ENCODE data around the gene MLXIP.
"Not testable (repeated sequence)": the region's sequence is repeated elsewhere in the genome, so short reads cannot be mapped to it uniquely, and the experiment has no call there.

Gene MLXIP

GRCh38 chr12:122046145-122046544 lies 32.4 kb upstream of the MLXIP start:
- FAIRE-seq (no peak), DNase-seq (ENCODE audit: insufficient read length, low spot score) (no peak)
- no peak for TF ChIP-seq CTCF (IDR thresholded peaks at IDR 0.05; ENCODE audit: insufficient read depth, missing control alignments)

GRCh38 chr12:122048151-122048550 lies 30.4 kb upstream of the MLXIP start:
- TF ChIP-seq CTCF (IDR thresholded peaks at IDR 0.05; ENCODE audit: insufficient read depth, missing control alignments): no peak
- no peak for DNase-seq (ENCODE audit: insufficient read length, low spot score)
- no peak for FAIRE-seq

- FAIRE-seq: no peak
- TF ChIP-seq CTCF (IDR thresholded peaks at IDR 0.05; ENCODE audit: insufficient read depth, missing control alignments): no peak
- no peak for DNase-seq (ENCODE audit: insufficient read length, low spot score)
Observed at GRCh38 chr12:122049827-122050226, 28.7 kb upstream of the MLXIP start.

- no peak for FAIRE-seq
- no peak for DNase-seq (ENCODE audit: insufficient read length, low spot score)
- TF ChIP-seq CTCF (IDR thresholded peaks at IDR 0.05; ENCODE audit: insufficient read depth, missing control alignments): no peak
Observed at GRCh38 chr12:122050706-122051105, 27.9 kb upstream of the MLXIP start.

GRCh38 chr12:122051231-122051876 lies 27.2 kb upstream of the MLXIP start:
- no peak for DNase-seq (ENCODE audit: insufficient read length, low spot score)
- no peak for TF ChIP-seq CTCF (IDR thresholded peaks at IDR 0.05; ENCODE audit: insufficient read depth, missing control alignments)
- no peak for FAIRE-seq

GRCh38 chr12:122052285-122052684 lies 26.3 kb upstream of the MLXIP start:
- no peak for TF ChIP-seq CTCF (IDR thresholded peaks at IDR 0.05; ENCODE audit: insufficient read depth, missing control alignments)
- FAIRE-seq: no peak
- no peak for DNase-seq (ENCODE audit: insufficient read length, low spot score)

GRCh38 chr12:122054842-122055520 lies 23.6 kb upstream of the MLXIP start:
- FAIRE-seq (no peak), DNase-seq (ENCODE audit: insufficient read length, low spot score) (no peak)
- no peak for TF ChIP-seq CTCF (IDR thresholded peaks at IDR 0.05; ENCODE audit: insufficient read depth, missing control alignments)

GRCh38 chr12:122056406-122056805 lies 22.1 kb upstream of the MLXIP start:
- DNase-seq (ENCODE audit: insufficient read length, low spot score); FAIRE-seq: not testable (repeated sequence)

All from D721Med (cell line).